Body of pancreas (tissue), 4 donors: ENCODE results near the gene LMAN2.

Experiments used
- CTCF ChIP-seq, 7 experiments: fragments of 450-650 bp in 4 of 7; fragments of 200-600 bp in 3 of 7; sonication (generic) in 3 of 7; IDR thresholded peaks; one replicate each; pipeline ENCODE4 v1.5.1; 2016 to 2019; ENCODE audit warnings: antibody characterized with exemption in 7 of 7
- POLR2A ChIP-seq, 3 donors: fragments of 450-650 bp; IDR thresholded peaks; one replicate each; pipeline ENCODE4 v1.6.1; 2016; ENCODE audit warnings: antibody characterized with exemption in 3 of 3, mild to moderate bottlenecking in 2 of 3

GRCh38 chr5:177344891-177345290 lies 6.6 kb downstream of the LMAN2 start:
- TF ChIP-seq CTCF (IDR thresholded peaks at IDR 0.05) (no peak), POLR2A (IDR thresholded peaks at IDR 0.05) (no peak)
